Cardiac septum (tissue), 1 donor: Measurements from ENCODE around the gene RPN2. TPM values are rescaled to one million over a fixed set of nuclear protein-coding genes. Genes with fewer than 3 reads are reported as not detected.

Experiments used
- DNase-seq: peaks from one replicate; pipeline ENCODE4 v3.0.0-alpha.2; 2020; ENCODE audit warnings: low spot score
- intact Hi-C: fragments of 100-400 bp; cut with DNase I; formaldehyde crosslinking; loops from one replicate; pipeline ENCODE4 v1.14.0; 2022
- total RNA-seq: library from RNA; stranded (reverse); fragmentation: NEBNext Ultra II Directional; extraction: Animal tissue kit (Norgen Biotek cat#: 25700); gene quantifications from one replicate; pipeline ENCODE4 v1.2.1, GENCODE V29; 2021
- donor health status: DM: no; HTN: no; CAD: no.

Gene RPN2
- total RNA-seq, 1 donor from 2014 or later = 94.9 TPM

DNA sequence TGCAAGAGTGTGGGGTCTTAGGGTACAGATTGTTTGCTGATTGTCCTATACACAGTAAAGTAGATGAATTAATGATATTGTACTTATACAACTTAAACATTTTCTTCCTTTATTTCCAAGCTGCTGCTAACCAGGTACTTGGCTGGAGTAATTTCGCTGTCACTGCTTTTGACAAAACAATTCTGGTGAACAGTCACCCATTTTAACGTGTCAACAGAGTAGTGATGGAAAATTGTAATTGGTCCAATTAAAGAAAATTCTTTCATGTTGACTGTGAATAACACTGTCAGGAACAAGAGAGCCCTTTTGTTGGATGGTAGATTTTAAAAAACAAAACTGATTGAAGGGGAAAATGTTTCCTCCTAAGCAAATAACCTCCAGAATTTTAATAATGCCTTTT is 26.7 kb downstream of the RPN2 start:
- intact Hi-C loops = no loop called here
- no peak for DNase-seq

DNA sequence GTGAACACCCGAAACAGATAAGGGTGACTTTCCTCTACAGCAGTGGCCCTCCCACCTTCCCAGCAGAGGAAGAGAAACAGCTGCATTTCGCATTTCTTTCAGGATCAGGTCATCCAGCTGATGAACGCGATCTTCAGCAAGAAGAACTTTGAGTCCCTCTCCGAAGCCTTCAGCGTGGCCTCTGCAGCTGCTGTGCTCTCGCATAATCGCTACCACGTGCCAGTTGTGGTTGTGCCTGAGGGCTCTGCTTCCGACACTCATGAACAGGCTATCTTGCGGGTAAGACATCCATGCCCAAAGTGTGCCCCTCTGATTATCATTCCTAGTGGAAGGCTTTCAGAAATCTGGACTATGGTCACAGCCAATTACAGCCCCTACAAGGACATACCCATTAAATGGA is 28.0 kb downstream of the RPN2 start:
- intact Hi-C loops = no loop called here
- no peak for DNase-seq

DNA sequence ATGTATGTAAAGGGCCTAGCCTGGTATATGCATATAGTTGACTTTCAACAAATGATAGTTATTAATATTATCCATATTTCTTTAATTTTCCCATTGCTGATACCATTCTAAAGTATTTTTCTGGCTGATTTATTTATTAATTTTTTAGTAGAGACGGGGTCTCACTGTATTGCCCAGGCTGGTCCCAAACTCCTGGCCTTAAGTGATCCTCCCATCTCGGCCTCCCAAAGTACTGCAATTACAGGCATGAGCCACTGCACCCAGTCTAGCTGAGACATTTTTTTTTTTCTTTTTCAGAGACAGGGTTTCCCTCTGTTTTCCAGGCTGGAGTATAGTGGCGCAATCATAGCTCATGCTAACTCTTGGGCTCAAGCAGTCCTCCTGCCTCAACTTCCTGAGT is 30.1 kb downstream of the RPN2 start:
- intact Hi-C loops = no loop called here
- no peak for DNase-seq

DNA sequence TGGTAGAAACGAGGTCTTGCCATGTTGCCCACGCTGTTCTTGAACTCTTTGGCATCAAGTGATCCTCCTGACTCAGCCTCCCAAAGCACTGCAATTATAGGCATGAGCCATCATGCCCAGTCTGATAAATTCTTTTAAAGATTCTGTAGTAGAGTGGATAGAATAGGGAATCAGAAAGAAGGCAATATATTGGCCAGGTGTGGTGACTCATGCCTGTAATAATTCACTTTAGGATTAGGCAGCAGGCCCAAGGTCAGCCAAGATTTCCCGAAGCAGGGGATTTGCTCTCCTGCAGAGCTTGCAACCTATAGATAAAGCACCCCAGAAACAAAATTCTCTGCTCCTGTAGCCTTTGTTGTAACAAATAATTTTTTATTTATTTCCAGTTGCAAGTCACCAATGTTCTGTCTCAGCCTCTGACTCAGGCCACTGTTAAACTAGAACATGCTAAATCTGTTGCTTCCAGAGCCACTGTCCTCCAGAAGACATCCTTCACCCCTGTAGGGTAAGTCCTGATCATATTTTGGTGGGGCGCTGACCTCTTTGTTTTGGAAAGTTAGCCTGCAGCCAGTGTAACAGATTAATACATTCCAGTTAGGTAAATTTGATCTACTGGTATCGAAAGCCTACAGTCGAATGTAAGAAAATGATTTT is 30.7 kb downstream of the RPN2 start:
- DNase-seq = no peak
- intact Hi-C loops = no loop called here

DNA sequence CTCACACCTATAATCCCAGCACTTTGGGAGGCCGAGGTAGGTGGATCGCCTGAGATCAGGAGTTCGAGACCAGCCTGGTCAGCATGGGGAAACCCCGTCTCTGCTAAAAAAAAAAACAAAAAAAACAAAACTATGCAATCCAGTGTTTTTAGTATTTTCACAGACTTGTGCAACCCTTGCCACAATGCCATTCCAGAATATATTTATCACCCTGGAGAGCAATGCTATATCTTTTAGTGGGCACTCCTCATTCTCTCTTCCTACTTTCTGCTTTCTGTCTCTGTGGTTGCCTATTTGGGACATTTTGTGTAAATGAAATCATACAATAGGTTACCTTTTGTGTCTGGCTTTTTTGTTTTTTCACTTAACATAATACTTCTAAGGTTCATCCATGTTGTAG is 39.3 kb downstream of the RPN2 start:
- intact Hi-C loops = no loop called here
- DNase-seq = no peak

GRCh38 chr20:37218976-37219375 is 39.8 kb downstream of the RPN2 start:
- no peak for DNase-seq
- intact Hi-C loops = no loop called here

- intact Hi-C loops = no loop called here
- DNase-seq = no peak
These were observed 40.9 kb downstream of the RPN2 start for GRCh38 chr20:37219751-37220668.

DNA sequence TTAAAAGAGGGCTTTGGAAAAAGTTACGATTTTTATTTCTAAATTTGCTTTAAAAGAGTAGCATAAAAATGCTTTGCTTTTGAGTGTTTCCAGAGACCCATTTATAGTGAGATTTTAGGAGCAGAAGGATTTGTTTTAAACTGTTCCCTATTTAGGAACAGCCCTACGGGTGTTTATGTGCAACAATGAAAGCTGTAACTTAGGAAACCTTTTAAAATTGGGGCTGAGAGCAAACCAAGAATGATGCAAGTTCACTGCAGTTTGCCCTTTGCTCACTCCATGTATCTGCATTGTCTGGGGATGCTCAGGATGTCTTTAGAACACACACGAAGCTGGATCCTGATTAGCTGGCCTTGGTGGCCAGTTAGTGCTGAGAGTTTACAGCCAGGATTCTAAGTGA is 41.6 kb downstream of the RPN2 start:
- no peak for DNase-seq
- intact Hi-C loops = no loop called here

DNA sequence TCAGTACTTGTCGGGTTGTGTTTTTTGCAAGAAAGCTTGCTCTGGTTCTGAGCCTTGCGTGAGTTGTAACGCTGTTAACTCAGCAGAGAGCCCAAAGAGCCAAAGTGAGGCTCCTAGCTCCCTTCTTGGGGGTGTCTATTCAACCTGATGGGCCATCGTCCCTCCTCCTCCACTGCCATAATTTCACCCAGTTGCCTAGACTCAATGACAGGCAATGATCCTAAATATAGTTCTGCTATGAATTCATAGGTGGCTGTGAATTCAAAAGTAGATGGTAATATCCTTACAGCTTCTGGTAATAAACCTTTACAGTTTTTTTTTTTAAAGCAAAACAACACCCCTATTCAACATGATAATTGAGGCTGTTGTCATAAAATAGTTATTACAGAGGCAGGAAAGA is 43.0 kb downstream of the RPN2 start:
- intact Hi-C loops = no loop called here
- no peak for DNase-seq

GRCh38 chr20:37223053-37223452 is 43.9 kb downstream of the RPN2 start:
- intact Hi-C loops = no loop called here
- no peak for DNase-seq

GRCh38 chr20:37225146-37225545 is 46.0 kb downstream of the RPN2 start:
- intact Hi-C loops = no loop called here
- no peak for DNase-seq

DNA sequence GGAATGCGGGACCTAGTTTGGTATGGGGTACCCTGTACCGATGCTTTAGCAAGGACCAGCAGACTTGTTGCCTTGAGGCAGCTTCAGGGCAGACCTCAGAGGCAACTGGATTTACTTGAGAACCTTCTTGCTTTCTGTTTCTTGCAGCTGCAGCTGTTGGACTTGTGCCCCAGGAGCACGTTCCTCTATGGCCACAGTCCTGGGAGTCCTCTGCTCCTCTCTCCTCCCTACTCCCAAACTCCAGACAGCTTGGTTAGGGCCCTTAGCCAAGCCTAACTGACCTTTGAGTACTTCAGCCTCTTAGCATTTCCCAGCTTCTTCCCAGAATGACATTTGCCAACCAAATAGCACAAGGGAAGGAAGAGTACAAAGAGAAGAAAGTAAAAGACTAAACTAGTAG is 47.8 kb downstream of the RPN2 start:
- intact Hi-C loops = no loop called here
- peak; percentile 76 for DNase-seq

DNA sequence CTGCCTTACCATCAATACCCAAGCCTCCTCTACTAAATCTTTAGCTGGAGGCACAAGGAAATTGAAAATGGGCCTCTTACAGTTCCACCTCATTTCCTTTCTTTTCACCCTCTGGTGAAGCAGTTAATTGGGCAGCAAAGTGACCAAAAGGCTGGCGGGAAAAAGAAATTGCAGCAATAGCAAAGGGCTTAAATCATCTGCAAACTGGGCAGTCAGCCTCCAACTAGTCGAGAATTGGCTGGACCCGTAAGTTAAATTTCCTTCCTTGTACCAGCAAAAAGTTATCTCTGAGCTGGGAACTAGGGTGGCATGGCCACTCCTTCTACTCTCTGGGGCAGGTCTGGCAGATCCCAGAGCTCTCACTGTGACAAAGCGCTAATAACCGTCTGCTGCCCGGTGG is 49.0 kb downstream of the RPN2 start:
- peak; percentile 26 for DNase-seq
- intact Hi-C loops = no loop called here

DNA sequence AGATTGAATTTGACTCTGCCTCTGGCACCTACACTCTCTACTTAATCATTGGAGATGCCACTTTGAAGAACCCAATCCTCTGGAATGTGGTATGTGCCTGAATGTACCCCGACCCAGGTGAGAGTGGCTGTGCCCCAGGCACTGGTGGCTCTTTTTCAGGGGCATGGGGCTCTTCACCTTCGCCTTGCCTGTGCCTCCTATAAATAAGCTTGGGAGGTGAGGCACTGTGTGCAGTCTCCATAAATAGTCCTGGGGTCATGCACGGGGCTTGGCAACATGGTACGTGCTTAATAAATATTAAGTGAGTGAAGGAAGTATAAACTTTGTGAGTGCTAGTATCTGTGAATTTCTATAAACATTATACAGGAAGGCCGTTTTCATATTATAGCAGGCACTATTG is 49.5 kb downstream of the RPN2 start:
- no peak for DNase-seq
- intact Hi-C loops = no loop called here

DNA sequence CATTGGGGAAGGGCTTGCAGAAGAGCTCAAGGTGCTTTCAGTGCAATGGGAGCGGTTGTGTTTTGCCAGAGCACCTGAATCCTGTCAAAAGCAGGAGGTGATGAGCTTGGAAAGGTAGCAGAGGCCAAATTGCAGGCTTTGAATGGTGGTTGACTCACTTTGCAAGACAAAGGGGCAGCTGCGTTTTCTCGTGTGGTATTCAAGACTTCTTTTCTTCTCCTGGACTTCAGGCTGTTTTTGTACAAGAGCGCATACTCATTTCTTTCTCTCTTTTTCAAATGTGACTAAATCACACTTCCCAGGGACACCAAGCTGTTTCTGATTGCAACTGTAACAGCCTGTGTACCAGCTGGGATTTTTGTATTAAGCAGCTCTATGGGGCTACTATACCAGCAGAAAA is 50.2 kb downstream of the RPN2 start:
- intact Hi-C loops = no loop called here
- no peak for DNase-seq

GRCh38 chr20:37230200-37230599 is 51.1 kb downstream of the RPN2 start:
- intact Hi-C loops = no loop called here
- no peak for DNase-seq

- intact Hi-C loops = no loop called here
These were observed 53.0 kb downstream of the RPN2 start for GRCh38 chr20:37231947-37232630.

DNA sequence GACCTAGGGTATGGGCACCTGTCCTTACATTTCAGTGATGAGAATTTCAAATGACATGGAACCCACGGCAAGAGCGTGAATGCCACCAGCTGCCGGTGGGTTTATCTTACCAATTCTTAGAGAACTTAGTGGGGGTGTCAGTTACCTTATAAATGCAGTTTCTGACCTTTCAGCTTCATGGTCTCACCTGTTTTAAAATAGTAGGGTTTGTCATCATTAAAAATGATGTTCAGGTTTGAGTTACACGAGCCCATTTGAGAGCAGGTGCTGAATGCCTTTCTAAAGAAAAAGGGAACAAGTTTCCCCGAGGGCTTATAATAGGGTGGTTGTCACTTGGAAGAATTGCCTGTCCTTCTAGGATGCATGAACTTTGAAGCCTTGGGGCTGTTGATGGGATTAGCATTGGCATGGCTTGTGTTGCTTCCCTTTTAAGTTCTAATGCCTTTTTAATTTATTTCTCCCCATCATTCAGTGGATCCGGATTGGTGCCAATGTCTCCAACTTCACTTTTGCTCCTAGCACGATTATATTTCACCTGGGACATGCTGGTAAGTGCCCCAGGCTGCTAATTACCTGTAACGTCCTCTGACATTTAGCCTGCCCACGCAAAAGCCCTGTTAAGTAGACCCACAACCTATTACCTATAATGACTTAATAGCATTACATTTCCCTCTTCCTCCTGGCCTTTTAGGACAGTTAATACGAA is 54.6 kb downstream of the RPN2 start:
- DNase-seq = no peak
- intact Hi-C loops = no loop called here

More at GRCh38 chr20:37231947-37232630, 53.0 kb downstream of the RPN2 start:
- DNase-seq = no peak

DNA sequence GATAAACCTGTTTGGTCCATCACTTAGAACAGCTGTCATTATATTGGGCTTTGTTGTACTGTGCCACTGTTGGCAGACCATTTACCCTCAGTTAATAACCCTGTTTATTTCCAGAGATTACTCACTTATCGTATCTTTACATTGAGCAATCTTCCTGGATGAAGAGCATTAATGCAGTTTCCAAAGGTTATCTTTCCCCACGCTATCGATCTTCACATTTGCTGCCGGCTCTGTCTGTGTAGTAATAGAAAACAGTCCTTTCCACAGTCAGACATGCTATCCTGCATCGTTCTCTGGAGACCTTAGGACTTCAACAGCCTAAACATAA is 55.1 kb downstream of the RPN2 start:
- intact Hi-C loops = no loop called here
- DNase-seq = no peak

DNA sequence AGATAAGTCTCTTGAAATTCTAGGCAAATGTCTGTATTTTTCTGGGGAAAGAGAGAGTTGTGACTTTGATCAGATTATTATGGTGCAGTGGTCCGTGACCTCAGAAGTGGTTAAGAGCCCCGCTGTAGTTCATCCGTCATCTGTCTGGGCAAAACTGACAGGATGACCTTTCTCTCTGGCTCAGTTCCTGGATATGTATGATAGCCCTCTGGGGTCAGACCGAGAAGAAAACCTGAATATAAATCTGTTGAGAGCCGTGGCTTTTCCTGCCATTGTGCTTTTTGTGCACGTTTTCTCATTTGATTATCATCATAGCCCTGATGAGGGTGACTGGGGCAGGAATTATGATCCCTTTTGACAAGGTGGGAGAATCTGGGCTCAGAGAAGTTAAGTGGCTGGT is 55.9 kb downstream of the RPN2 start:
- intact Hi-C loops = no loop called here
- no peak for DNase-seq
